NT2/D1 (cell line): ENCODE results near the gene PRDM15.
A peak's percentile ranks its signal among the peaks of the same experiment; 100 is the strongest.

Experiments
- DNase-seq: peaks from one replicate; pipeline ENCODE4 v3.0.0-alpha.2; 2011; ENCODE audit warnings: low read depth, low spot score
- H3K27me3 ChIP-seq: 2 replicates; pipeline ENCODE4 v1.6.0; 2011; ENCODE audit warnings: mild to moderate bottlenecking; ENCODE audit not compliant: insufficient read length, insufficient read depth
- H3K36me3 ChIP-seq: 2 replicates; pipeline ENCODE4 v1.6.1; 2011; ENCODE audit warnings: mild to moderate bottlenecking, low read length, mixed read lengths; ENCODE audit not compliant: insufficient read depth, insufficient read length
- H3K4me1 ChIP-seq: 2 replicates; pipeline ENCODE4 v1.5.1; 2011; ENCODE audit not compliant: insufficient read depth, insufficient read length
- H3K4me3 ChIP-seq: 2 replicates; pipeline ENCODE4 v1.5.1; 2011; ENCODE audit warnings: low read depth; ENCODE audit not compliant: insufficient read length
- H3K9ac ChIP-seq: 2 replicates; pipeline ENCODE4 v1.6.0; 2011; ENCODE audit warnings: low read depth; ENCODE audit not compliant: insufficient read length
- H3K9me3 ChIP-seq: 2 replicates; pipeline ENCODE4 v1.5.1; 2011; ENCODE audit warnings: mild to moderate bottlenecking, low read length; ENCODE audit not compliant: insufficient read depth
- SUZ12 ChIP-seq: IDR thresholded peaks from 2 replicates; pipeline ENCODE4 v1.6.1; 2011; ENCODE audit not compliant: insufficient read length, insufficient read depth; ENCODE audit errors: extremely low read depth
- YY1 ChIP-seq: IDR thresholded peaks from 2 replicates; pipeline ENCODE4 v1.6.1; 2011; ENCODE audit not compliant: insufficient read length, insufficient read depth
- ZNF274 ChIP-seq: IDR thresholded peaks from 2 replicates; pipeline ENCODE4 v1.6.1; 2011; ENCODE audit warnings: mild to moderate bottlenecking, low read depth, low read length

PRDM15 gene

DNA sequence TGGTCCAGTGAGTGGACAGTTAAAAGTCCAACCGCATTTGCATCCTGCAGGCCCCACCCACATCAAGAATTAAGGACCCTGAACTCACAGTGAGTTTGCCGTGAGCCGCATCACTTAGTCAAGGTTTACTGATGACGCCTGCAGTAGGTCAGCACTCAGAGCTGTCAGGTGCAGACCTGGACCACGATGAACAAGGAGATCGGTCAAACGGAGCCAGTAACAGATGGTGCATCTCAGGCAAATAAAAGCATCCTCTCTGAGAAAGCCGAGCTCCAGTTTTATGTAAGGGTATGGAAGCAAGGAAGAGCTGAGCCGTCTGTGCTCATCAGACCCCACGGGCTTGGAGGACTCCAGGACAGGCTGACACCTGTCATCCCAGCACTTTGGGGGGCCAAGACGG, 4.5 kb downstream of the PRDM15 start:
- DNase-seq: no peak
- Histone ChIP-seq H3K36me3 (peaks cover 21% of the 10 kb centered on the region), H3K27me3 (no peaks in the 10 kb centered on the region), H3K4me1 (peaks cover 13% of the 10 kb centered on the region), H3K9ac (peak overlapping the region; percentile 14), H3K4me3 (no peak overlapping the region), H3K9me3 (no peaks in the 10 kb centered on the region)
- TF ChIP-seq SUZ12 (no peak), ZNF274 (no peak), YY1 (no peak)

DNA sequence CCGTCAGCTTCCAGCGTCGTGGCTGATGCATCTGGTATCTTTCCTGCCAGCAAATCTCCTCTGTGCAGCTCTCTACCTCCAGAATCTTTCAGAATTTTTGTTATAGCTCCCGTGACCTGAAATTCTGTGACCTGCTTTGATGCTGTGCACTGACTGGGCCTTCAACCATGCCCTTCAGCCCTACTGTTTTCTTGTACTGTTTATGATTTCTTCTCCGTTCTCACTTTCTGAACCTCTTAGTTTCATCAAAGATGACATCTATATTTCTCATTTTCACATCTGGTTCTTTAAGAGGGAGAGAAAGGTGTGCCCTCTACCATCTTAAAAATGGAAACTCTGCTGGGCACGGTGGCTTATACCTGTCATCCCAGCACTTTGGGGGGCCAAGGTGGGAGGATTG, 5.7 kb downstream of the PRDM15 start:
- Histone ChIP-seq H3K4me1 (peaks cover 13% of the 10 kb centered on the region), H3K9ac (no peak overlapping the region), H3K9me3 (no peaks in the 10 kb centered on the region), H3K4me3 (no peak overlapping the region), H3K36me3 (peaks cover 22% of the 10 kb centered on the region), H3K27me3 (no peaks in the 10 kb centered on the region)
- DNase-seq: no peak
- no peak for TF ChIP-seq ZNF274
- no peak for TF ChIP-seq SUZ12

DNA sequence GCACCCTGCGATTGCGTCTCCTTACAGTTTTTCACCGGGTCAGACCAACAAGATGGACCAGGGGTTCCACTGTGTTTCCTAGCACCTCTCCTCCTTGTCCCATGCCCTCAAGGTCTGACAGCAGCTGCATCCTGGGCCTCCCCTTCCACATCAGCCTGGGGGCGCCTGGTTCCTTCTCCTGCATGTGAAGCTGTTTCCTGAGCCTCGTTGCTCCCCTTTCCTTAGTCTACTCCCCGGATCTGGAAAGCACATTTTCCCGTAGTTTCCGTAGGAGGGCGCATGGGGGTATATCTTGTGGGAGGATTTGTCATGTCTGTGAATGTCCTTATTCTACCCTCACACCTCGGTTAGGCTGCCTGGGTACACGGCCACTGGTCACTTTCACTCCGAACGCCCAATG, 6.1 kb downstream of the PRDM15 start:
- Histone ChIP-seq H3K4me3 (no peak overlapping the region), H3K9me3 (no peaks in the 10 kb centered on the region), H3K27me3 (no peaks in the 10 kb centered on the region), H3K9ac (no peak overlapping the region), H3K4me1 (peaks cover 13% of the 10 kb centered on the region), H3K36me3 (peaks cover 22% of the 10 kb centered on the region)
- TF ChIP-seq SUZ12: no peak
- TF ChIP-seq YY1: no peak
- TF ChIP-seq ZNF274: no peak
- no peak for DNase-seq

DNA sequence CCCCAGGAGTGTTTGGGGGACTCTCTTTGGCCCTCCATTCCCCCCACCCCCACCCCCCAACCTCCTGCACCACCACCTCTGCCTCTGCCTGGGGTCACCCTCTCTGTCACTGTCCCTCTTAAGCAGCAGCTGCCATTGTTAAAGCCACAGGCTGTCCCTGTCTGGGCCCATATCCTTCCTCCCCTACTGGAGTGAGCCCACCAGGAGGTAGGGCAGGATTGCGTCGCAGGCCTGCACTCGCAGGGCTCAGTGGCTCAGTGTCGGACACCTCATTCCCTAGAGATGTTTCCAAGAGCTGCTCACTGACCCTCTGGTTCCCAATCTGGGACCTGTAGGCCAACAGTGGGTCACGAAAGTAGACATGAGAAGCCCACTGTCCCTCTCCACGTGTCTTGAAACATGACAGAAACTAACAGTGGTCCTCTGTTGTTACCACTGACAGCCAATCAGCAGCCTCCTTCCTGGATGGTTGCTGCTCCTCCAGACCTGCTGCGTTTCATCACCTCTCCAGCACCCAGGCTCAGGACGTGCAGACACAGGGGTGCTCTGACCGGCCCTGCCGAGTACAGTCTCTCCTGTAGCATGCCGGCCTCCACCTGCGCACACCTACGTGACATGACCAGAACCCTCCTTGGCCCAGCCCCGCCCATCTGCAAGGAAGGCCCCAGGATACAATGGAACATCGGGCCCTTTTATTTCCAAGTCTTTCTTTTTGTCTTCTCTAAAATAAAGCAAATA, 7.7 kb downstream of the PRDM15 start:
- no peak overlapping the region for H3K9ac ChIP-seq
- H3K4me1 ChIP-seq: peaks cover 9% of the 10 kb centered on the region
- no peak for TF ChIP-seq YY1
- no peak for TF ChIP-seq ZNF274
- TF ChIP-seq SUZ12: no peak

DNA sequence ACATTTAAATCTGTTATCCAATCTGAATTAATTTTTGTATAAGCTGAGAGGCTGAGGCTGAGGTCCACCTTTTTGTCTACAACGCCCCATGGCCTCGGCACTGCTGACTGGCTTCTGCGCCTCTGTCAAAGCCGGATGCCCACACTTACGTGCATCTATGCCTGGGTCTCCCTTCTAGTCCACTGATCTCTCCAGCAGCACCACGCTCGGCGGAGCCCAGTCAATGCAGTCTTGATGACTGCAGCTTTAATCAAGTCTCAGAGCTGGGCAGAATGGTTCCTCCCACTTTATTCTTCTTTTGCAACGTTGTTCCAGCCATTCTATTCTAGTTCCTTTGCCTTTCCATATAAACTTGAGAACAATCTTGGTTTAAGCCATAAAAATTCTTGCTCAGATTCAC, 9.4 kb downstream of the PRDM15 start:
- Histone ChIP-seq H3K4me1 (peaks cover 14% of the 10 kb centered on the region), H3K9ac (no peak overlapping the region), H3K9me3 (no peaks in the 10 kb centered on the region), H3K27me3 (no peaks in the 10 kb centered on the region), H3K4me3 (no peak overlapping the region), H3K36me3 (peaks cover 13% of the 10 kb centered on the region)
- DNase-seq: no peak
- TF ChIP-seq YY1 (no peak), SUZ12 (no peak)

More for the DNA sequence above, 7.7 kb downstream of the PRDM15 start:
- H3K36me3 ChIP-seq: peaks cover 18% of the 10 kb centered on the region
- DNase-seq: no peak
- H3K27me3 ChIP-seq: no peaks in the 10 kb centered on the region
- no peaks in the 10 kb centered on the region for H3K9me3 ChIP-seq
- H3K4me3 ChIP-seq: no peak overlapping the region

DNA sequence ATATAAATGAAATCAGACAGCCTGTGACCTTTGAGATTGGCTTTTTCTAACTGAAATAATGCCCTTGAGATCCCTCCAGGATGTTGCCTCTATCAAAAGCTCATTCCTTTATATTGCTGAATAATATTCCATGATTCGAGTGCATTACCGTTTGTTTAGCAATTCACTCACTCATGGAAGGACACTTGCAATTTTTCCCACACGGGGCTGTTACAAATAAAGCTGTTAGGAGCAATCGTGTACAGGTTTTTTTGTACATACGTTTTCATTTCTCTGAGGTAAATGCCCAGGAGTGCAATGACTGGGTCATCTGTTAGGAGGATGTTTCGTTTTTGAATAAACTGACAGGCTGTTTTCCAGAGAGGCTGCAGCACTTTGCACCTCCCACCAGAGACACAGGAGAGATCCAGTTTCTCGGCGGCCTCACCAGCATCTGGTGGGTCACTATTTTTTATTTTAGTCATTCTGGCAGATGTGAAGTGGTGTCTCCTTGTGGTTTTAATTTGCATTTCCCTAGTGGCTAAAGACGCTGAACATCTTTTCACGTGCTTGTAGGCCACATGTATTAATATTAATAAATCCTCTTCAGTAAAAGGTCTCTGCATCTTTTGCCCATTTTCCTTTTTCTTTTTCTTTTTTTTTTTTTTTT, 11.0 kb downstream of the PRDM15 start:
- no peak for DNase-seq
- no peaks in the 10 kb centered on the region for H3K9me3 ChIP-seq
- peaks cover 17% of the 10 kb centered on the region for H3K4me1 ChIP-seq
- H3K27me3 ChIP-seq: no peaks in the 10 kb centered on the region
- H3K9ac ChIP-seq: no peak overlapping the region
- TF ChIP-seq SUZ12 (no peak), ZNF274 (no peak), YY1 (no peak)
- H3K36me3 ChIP-seq: peaks cover 9% of the 10 kb centered on the region
- no peak overlapping the region for H3K4me3 ChIP-seq

DNA sequence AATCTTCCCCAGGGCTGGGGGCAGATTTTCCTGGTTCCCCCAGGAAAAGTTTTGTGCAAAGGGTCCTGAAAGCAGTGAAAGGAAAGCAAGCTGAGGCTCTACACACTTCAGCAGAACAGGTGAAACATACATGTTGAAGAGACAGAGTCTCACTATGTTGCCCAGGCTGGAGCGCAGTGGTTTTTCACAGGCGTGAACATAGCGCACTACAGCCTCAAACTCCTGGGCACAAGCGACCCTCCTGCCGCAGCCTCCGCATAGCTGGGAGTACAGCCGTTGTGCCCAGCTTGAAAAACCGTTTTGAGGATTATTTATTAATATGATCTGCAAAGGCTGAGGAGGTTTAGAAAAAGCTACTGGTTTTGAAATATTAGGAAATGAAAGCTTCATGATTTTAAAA, 11.8 kb downstream of the PRDM15 start:
- Histone ChIP-seq H3K36me3 (peaks cover 3% of the 10 kb centered on the region), H3K27me3 (no peaks in the 10 kb centered on the region), H3K9me3 (0 out of 2 replicates have a peak, but pooled peaks cover 3% of the 10 kb centered on the region), H3K9ac (no peak overlapping the region), H3K4me1 (peaks cover 11% of the 10 kb centered on the region), H3K4me3 (no peak overlapping the region)
- DNase-seq: no peak
- TF ChIP-seq ZNF274 (no peak), SUZ12 (no peak), YY1 (no peak)
